Liver (tissue), 9 donors: ENCODE data around the gene SMIM33. TPM values are rescaled to one million over a fixed set of nuclear protein-coding genes. Genes with fewer than 3 reads are reported as not detected.

Source experiments
- DNase-seq: peaks from one replicate; pipeline ENCODE4 v3.0.0-alpha.2; 2017; ENCODE audit warnings: low spot score
- H3K27ac ChIP-seq, 2 donors: one replicate each; pipeline ENCODE4 v1.7.0; 2013; ENCODE audit warnings: inconsistent platforms in 2 of 2, low read length in 2 of 2, control low read depth in 1 of 2, low read depth in 1 of 2, mild to moderate bottlenecking in 1 of 2
- H3K27me3 ChIP-seq, 4 donors: one replicate each; pipeline versions ENCODE4 v1.6.1 to v1.7.0; 2013; ENCODE audit warnings: low read length in 3 of 4, inconsistent platforms in 1 of 4, mild to moderate bottlenecking in 1 of 4, moderate library complexity in 1 of 4; ENCODE audit not compliant: control insufficient read depth in 4 of 4, insufficient read depth in 4 of 4
- H3K36me3 ChIP-seq, 4 donors: one replicate each; pipeline versions ENCODE4 v1.6.1 to v1.7.0; 2013; ENCODE audit warnings: low read length in 3 of 4, mild to moderate bottlenecking in 3 of 4, low read depth in 1 of 4, moderate library complexity in 1 of 4; ENCODE audit not compliant: control insufficient read depth in 4 of 4, insufficient read depth in 3 of 4
- H3K4me1 ChIP-seq, 4 donors: one replicate each; pipeline versions ENCODE4 v1.6.1 to v1.7.0; 2013; ENCODE audit warnings: low read length in 3 of 4, mild to moderate bottlenecking in 3 of 4, moderate library complexity in 1 of 4; ENCODE audit not compliant: control insufficient read depth in 4 of 4, insufficient read depth in 4 of 4
- H3K4me3 ChIP-seq, 3 donors: one replicate each; pipeline versions ENCODE4 v1.6.1 to v1.7.0; 2013; ENCODE audit warnings: low read length in 3 of 3, control low read depth in 1 of 3, low read depth in 1 of 3, mild to moderate bottlenecking in 1 of 3
- H3K9ac ChIP-seq, 2 donors: one replicate each; pipeline ENCODE4 v1.7.0; 2013; ENCODE audit warnings: low read length in 2 of 2, mild to moderate bottlenecking in 2 of 2, moderate library complexity in 2 of 2, control low read depth in 1 of 2, low read depth in 1 of 2
- H3K9me3 ChIP-seq, 4 donors: one replicate each; pipeline versions ENCODE4 v1.6.1 to v1.7.0; 2013; ENCODE audit warnings: low read length in 3 of 4; ENCODE audit not compliant: control insufficient read depth in 4 of 4
- ATF3 ChIP-seq: IDR thresholded peaks from 2 replicates; pipeline ENCODE4 v1.6.1; 2016; ENCODE audit warnings: antibody characterized with exemption
- EGR1 ChIP-seq, 2 donors: IDR thresholded peaks; 2 replicates each; pipeline ENCODE4 v1.6.1; 2016 to 2018; ENCODE audit warnings: antibody characterized with exemption in 2 of 2, low read depth in 2 of 2
- GABPA ChIP-seq, 2 donors: IDR thresholded peaks in 1 of 2; conservative IDR thresholded peaks in 1 of 2; 2 replicates each; pipeline ENCODE4 v1.6.1; 2016; ENCODE audit warnings: antibody characterized with exemption in 2 of 2, mild to moderate bottlenecking in 1 of 2, moderate library complexity in 1 of 2
- HNF4A ChIP-seq, 2 donors: conservative IDR thresholded peaks; 2 replicates each; pipeline ENCODE4 v1.6.1; 2016; ENCODE audit warnings: antibody characterized with exemption in 2 of 2, mild to moderate bottlenecking in 2 of 2
- HNF4G ChIP-seq: IDR thresholded peaks from 2 replicates; pipeline ENCODE4 v1.6.1; 2016; ENCODE audit warnings: antibody characterized with exemption
- JUND ChIP-seq, 2 donors: IDR thresholded peaks; 2 replicates each; pipeline ENCODE4 v1.6.1; 2016; ENCODE audit warnings: antibody characterized with exemption in 2 of 2
- RAD21 ChIP-seq, 2 donors: IDR thresholded peaks; 2 replicates each; pipeline ENCODE4 v1.6.1; 2016; ENCODE audit warnings: antibody characterized with exemption in 2 of 2, mild to moderate bottlenecking in 2 of 2
- REST ChIP-seq: IDR thresholded peaks from 2 replicates; pipeline ENCODE4 v1.6.1; 2016; ENCODE audit warnings: antibody characterized with exemption, mild to moderate bottlenecking
- RXRA ChIP-seq, 2 donors: IDR thresholded peaks; 2 replicates each; pipeline ENCODE4 v1.6.1; 2017 to 2018; ENCODE audit warnings: antibody characterized with exemption in 2 of 2, mild to moderate bottlenecking in 1 of 2
- TAF1 ChIP-seq: conservative IDR thresholded peaks from 2 replicates; pipeline ENCODE4 v1.6.1; 2016; ENCODE audit warnings: antibody characterized with exemption, mild to moderate bottlenecking
- ZBTB33 ChIP-seq: IDR thresholded peaks from 2 replicates; pipeline ENCODE4 v1.6.1; 2016; ENCODE audit warnings: antibody characterized with exemption
- WGBS: extraction: QIAGEN DNeasy Blood & Tissue Kit; methylation state at CpG from one replicate; pipeline ENCODE4 v1.1.7; 2013; 5-methylcytosine and 5-hydroxymethylcytosine counted together
- polyA plus RNA-seq, 2 donors: library from polyadenylated mRNA; stranded (reverse) in 1 of 2; unstranded in 1 of 2; fragments of 200-250 nt in 1 of 2; fragments of >200 nt in 1 of 2; fragmentation: Nextera tagmentation in 1 of 2; extraction: Ambion mirVana in 1 of 2; gene quantifications; one replicate each; pipeline versions ENCODE4 v1.2.1 to v1.2.3, GENCODE V29; 2013 to 2015
- total RNA-seq, 2 donors: library from RNA; depleted of rRNA; stranded (reverse); fragments of >200 nt; gene quantifications; one replicate each; pipeline ENCODE4 v1.2.3, GENCODE V29; 2014
- TF ChIP-seq, protein P1 (sequence below): fragments of 150-350 bp; IDR thresholded peaks from 2 replicates; pipeline ENCODE4 v1.5.1; 2017; ENCODE audit warnings: improper control_type of control experiment, low read depth, low read length; ENCODE audit not compliant: missing input control
- donor health status: healthy.
- donor health status: healthy.
- donor health status: healthy.
- donor health status: healthy.
- donor health status: healthy.

SMIM33 gene
- total and polyA plus RNA-seq, 4 donors: 0.05 TPM; not detected in 3

DNA sequence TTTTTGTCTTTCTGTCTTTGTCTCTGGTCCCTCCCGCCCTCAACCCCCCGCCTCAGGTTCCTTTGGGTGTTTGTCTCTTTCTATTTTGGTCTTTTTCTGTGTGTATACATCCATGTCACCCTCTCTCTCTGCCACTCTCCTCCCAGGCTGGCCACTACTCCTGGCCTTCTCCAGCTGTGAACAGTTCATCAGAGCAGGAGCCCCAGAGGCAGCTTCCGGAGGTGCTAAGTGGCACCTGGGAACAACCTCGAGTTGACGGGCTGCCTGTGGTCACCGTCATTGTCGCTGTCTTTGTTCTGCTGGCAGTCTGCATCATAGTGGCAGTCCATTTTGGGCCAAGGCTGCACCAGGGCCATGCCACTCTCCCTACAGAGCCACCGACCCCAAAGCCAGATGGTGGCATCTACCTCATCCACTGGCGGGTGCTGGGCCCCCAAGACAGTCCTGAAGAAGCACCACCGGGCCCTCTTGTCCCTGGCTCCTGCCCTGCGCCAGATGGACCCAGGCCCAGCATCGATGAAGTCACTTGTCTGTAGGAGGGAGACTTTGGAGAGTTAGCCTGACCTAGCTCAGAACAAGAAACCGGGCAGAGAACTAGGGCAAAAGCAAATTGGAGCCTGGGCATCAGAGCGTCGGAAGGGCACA lies 1.7 kb downstream of the SMIM33 start:
- Histone ChIP-seq H3K4me1 (peaks cover 0 to 5% (median 0%) of the 10 kb centered on the region in 4 donors), H3K27ac (no peak overlapping the region), H3K27me3 (no peaks in the 10 kb centered on the region), H3K36me3 (no peaks in the 10 kb centered on the region), H3K4me3 (no peak overlapping the region), H3K9me3 (no peaks in the 10 kb centered on the region), H3K9ac (no peak overlapping the region)
- TF ChIP-seq, protein P1, sequence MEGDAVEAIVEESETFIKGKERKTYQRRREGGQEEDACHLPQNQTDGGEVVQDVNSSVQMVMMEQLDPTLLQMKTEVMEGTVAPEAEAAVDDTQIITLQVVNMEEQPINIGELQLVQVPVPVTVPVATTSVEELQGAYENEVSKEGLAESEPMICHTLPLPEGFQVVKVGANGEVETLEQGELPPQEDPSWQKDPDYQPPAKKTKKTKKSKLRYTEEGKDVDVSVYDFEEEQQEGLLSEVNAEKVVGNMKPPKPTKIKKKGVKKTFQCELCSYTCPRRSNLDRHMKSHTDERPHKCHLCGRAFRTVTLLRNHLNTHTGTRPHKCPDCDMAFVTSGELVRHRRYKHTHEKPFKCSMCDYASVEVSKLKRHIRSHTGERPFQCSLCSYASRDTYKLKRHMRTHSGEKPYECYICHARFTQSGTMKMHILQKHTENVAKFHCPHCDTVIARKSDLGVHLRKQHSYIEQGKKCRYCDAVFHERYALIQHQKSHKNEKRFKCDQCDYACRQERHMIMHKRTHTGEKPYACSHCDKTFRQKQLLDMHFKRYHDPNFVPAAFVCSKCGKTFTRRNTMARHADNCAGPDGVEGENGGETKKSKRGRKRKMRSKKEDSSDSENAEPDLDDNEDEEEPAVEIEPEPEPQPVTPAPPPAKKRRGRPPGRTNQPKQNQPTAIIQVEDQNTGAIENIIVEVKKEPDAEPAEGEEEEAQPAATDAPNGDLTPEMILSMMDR: no peak
- TF ChIP-seq ZBTB33 (no peak), EGR1 (IDR thresholded peaks at IDR 0.05; ENCODE audit: low read depth in 2 of 2) (no peak), RXRA (IDR thresholded peaks at IDR 0.05) (no peak), HNF4G (no peak), TAF1 (no peak), RAD21 (IDR thresholded peaks at IDR 0.05) (no peak), REST (no peak)
- no peak for DNase-seq
- WGBS: 90% methylated on average over 15 of the region's 15 CpGs

DNA sequence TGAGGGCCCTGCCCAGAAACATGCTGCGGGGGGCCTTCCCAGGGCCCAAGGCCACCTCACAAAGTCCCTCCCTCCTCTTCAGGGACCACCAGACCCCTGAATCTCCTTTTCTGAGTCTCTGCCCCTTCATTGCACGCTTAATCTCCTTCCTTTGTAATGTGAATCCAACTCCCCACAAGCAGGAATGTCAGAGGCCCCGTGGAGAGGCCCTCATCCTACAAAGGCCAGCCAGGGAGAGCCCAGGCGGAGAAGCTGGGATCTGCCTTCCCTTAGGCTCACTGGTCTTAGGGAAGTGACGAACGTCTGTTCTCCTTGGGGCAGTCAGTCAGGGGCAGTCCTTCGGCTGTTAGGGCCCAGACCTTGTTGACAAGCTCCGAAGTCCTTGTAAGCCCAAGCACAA lies 2.3 kb downstream of the SMIM33 start:
- Histone ChIP-seq H3K4me3 (no peak overlapping the region), H3K9ac (no peak overlapping the region), H3K27me3 (no peaks in the 10 kb centered on the region), H3K4me1 (peaks cover 0 to 5% (median 0%) of the 10 kb centered on the region in 4 donors), H3K36me3 (no peaks in the 10 kb centered on the region), H3K9me3 (no peaks in the 10 kb centered on the region), H3K27ac (peak overlapping the region in 1 of 2 donors; percentile 4)
- TF ChIP-seq TAF1 (no peak), HNF4A (conservative IDR thresholded peaks at IDR 0.05) (no peak), EGR1 (IDR thresholded peaks at IDR 0.05; ENCODE audit: low read depth in 2 of 2) (no peak), ATF3 (no peak), JUND (IDR thresholded peaks at IDR 0.05) (no peak), GABPA (IDR thresholded peaks at IDR 0.05 in 1 of 2, conservative IDR thresholded peaks at IDR 0.05 in 1 of 2) (no peak)
- 78% methylated on average over 8 of the region's 8 CpGs for WGBS
- no peak for DNase-seq
